Measurements from ENCODE around the gene NKX1-2. TPM values are rescaled to one million over a fixed set of nuclear protein-coding genes. Genes with fewer than 3 reads are reported as not detected.

Gene NKX1-2
- total RNA-seq, result under 1 TPM in 1 of 6 donors, not detected in 5; 0.09 TPM

DNA sequence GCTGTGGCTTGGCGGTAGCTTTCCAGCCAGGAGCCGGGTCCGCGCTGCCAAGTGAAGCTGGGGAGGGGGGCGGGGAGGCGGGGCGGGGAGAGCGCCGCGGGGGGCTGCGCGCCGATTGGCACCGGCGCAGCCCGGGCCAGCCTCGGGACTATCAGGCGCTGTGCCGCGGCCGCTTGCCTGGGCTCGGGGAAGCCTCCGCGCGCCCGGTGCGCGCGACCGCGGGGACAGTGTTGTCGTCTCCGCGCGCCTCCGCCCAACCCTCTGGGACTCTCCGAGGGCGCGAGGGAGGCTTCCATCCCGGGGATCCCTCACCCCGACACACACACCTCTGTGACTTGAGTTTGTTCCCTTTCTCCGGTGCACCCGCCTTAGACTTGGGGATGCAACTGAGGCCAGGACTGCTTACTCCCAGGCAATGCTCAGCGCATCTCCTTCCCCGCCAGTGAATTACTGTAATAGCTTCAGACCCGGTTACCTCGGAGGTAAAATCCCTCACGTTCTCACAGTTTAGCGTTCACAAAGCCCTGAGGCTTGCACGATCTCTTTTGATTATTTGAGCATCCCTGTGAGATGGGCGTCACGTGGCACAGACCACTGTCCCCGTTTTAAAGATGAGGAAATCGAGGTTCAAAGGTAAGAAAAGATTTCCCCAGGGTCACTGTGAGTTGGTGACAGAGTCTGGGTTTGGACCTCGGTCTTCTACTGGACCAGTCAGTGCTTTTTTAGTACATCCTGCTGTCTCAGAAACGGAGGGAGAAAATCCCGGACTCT, at the start of gene NKX1-2:
NKX1-2 (minus strand) TSS at position 24 of the 771 bp plus-strand sequence. CDS start 92 bp downstream, outside the sequence.
- H3K27ac ChIP-seq, result no peak within 1 kb of the TSS
- no peak for ATAC-seq (ENCODE audit: low FRiP score in 2 of 2)
- WGBS, 2 donors, result 7 to 8% methylated on average over 13 to 31 of the region's 57 CpGs
- peaks cover 0 to 47% (median 31%) of the 10 kb centered on the region in 4 donors for H3K27me3 ChIP-seq
- no peaks in the 10 kb centered on the region for H3K36me3 ChIP-seq
- no peaks in the 10 kb centered on the region for H3K9me3 ChIP-seq
- peak in 1 of 2 donors; percentile 78 for DNase-seq
- peak within 1 kb of the TSS in 2 of 4 donors; percentile 1 to 25 for H3K4me3 ChIP-seq
- no peak for TF ChIP-seq EP300 (IDR thresholded peaks at IDR 0.05)
- TF ChIP-seq POLR2AphosphoS5 (IDR thresholded peaks at IDR 0.05), result no peak
- TF ChIP-seq POLR2A (IDR thresholded peaks at IDR 0.05), result no peak
- TF ChIP-seq CTCF (IDR thresholded peaks at IDR 0.05), result no peak
- H3K4me1 ChIP-seq, result peaks cover 11 to 38% (median 23%) of the 10 kb centered on the region in 4 donors

DNA sequence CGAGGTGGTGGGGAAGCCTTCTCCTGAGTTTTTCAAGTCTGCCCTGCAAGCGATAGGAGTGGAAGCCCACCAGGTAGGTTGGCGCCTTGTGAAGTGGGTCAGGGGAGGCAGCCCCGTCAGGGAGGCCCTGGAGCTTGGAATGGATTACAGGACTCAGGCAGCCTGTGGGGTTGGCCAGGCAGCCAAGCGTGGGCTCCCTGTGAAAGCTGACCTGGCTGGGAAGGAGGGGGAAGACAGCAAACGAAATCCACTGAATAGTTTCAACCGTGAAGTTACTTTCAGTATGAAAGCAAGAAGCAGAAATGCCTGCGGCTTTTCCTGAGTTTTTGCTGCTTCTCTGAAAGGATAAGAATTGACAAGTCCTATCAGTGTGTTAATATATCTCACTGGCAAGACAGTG, 48.2 kb upstream of the NKX1-2 start:
- ATAC-seq (ENCODE audit: low FRiP score in 2 of 2) (no peak), DNase-seq (no peak)
- peaks cover 0 to 7% (median 3%) of the 10 kb centered on the region in 4 donors for H3K36me3 ChIP-seq
- TF ChIP-seq CTCF (IDR thresholded peaks at IDR 0.05) (no peak), POLR2AphosphoS5 (IDR thresholded peaks at IDR 0.05) (no peak), POLR2A (IDR thresholded peaks at IDR 0.05) (no peak), EP300 (IDR thresholded peaks at IDR 0.05) (no peak)
- H3K4me1 ChIP-seq, result peaks cover 0 to 5% (median 0%) of the 10 kb centered on the region in 4 donors
- no peak overlapping the region for H3K27ac ChIP-seq
- WGBS, 2 donors, result 92 to 99% methylated on average over 8 of the region's 8 CpGs
- no peaks in the 10 kb centered on the region for H3K27me3 ChIP-seq
- no peaks in the 10 kb centered on the region for H3K9me3 ChIP-seq
- no peak overlapping the region for H3K4me3 ChIP-seq

DNA sequence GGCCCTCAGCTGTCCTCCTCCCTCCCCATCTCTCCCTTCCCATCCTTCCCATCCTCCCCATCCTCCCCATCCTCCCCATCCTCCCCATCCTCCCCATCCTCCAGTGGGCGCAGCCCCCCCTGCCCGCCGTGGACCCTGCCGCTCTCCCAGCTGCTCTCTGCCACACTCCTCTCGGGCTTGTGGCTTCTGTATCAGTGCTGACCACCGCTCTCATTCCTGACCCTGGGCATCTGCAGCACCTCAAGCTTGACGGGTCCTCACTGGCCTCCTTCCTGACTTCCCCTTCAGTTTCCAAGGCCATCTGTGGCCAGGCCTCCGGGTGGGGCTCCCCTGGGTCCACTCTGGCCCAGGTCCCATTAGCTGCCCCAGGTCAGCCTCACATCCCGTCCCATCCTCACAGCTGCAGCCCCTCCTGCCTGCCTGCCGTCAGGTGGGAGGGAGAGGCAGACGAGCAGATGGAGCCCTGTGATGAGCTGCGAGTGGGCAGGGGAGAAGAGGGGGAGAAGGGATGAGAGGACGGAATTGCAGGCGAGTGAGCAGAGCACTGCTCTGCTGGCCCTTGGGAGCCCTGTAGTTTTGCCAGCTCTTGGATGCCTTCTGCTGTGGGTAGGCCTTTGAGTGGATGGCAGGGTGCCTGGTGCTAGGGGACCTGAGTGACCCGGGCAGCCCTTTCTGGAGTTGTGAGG, 47.5 kb upstream of the NKX1-2 start:
- peaks cover 0 to 5% (median 0%) of the 10 kb centered on the region in 4 donors for H3K4me1 ChIP-seq
- H3K36me3 ChIP-seq, result peaks cover 0 to 7% (median 3%) of the 10 kb centered on the region in 4 donors
- 91 to 93% methylated on average over 12 to 15 of the region's 15 CpGs for WGBS, 2 donors
- no peaks in the 10 kb centered on the region for H3K9me3 ChIP-seq
- H3K27me3 ChIP-seq, result no peaks in the 10 kb centered on the region
- no peak overlapping the region for H3K27ac ChIP-seq
- TF ChIP-seq POLR2AphosphoS5 (IDR thresholded peaks at IDR 0.05) (no peak), EP300 (IDR thresholded peaks at IDR 0.05) (no peak), CTCF (IDR thresholded peaks at IDR 0.05) (no peak), POLR2A (IDR thresholded peaks at IDR 0.05) (no peak)
- ATAC-seq (ENCODE audit: low FRiP score in 2 of 2) (no peak), DNase-seq (no peak)
- no peak overlapping the region for H3K4me3 ChIP-seq

- peak in 1 of 2 donors; percentile 10 for ATAC-seq (ENCODE audit: low FRiP score in 2 of 2)
Measured at GRCh38 chr10:124496620-124497019, 46.8 kb upstream of the NKX1-2 start.

More at GRCh38 chr10:124496620-124497019, 46.8 kb upstream of the NKX1-2 start:
- TF ChIP-seq POLR2AphosphoS5 (IDR thresholded peaks at IDR 0.05), result no peak
- no peak for TF ChIP-seq CTCF (IDR thresholded peaks at IDR 0.05)
- Histone ChIP-seq H3K36me3 (peaks cover 0 to 7% (median 3%) of the 10 kb centered on the region in 4 donors), H3K9me3 (no peaks in the 10 kb centered on the region), H3K27ac (no peak overlapping the region), H3K4me3 (no peak overlapping the region), H3K4me1 (peaks cover 0 to 5% (median 0%) of the 10 kb centered on the region in 4 donors), H3K27me3 (no peaks in the 10 kb centered on the region)
- DNase-seq, result no peak
- WGBS, 2 donors, result 89 to 93% methylated on average over 14 to 24 of the region's 24 CpGs

All from upper lobe of left lung (tissue), 6 donors.